ENCODE results near the gene UGP2.
A peak's percentile ranks its signal among the peaks of the same experiment; 100 is the strongest.
"Not testable (repeated sequence)": the region's sequence is repeated elsewhere in the genome, so short reads cannot be mapped to it uniquely, and the experiment has no call there.

Gene UGP2

GRCh38 chr2:63840785-63841253 lies 877 bp upstream of the UGP2 start:
- peak; percentile 99 for DNase-seq

- peak; percentile 56 to 68 (median 67) for DNase-seq
Observed at GRCh38 chr2:63842149-63843061, 709 bp downstream of the UGP2 start.

- no peak for DNase-seq
Observed at GRCh38 chr2:63843093-63843492, 1.4 kb downstream of the UGP2 start.

GRCh38 chr2:63843791-63844190 lies 2.1 kb downstream of the UGP2 start:
- no peak for DNase-seq

GRCh38 chr2:63844616-63845015 lies 2.9 kb downstream of the UGP2 start:
- DNase-seq, result no peak

- DNase-seq, result no peak
Observed at GRCh38 chr2:63845866-63846265, 4.2 kb downstream of the UGP2 start.

GRCh38 chr2:63846487-63846886 lies 4.8 kb downstream of the UGP2 start:
- no peak for DNase-seq

- DNase-seq, result not testable (repeated sequence)
Observed at GRCh38 chr2:63847571-63847970, 5.9 kb downstream of the UGP2 start.

GRCh38 chr2:63849381-63850203 lies 7.9 kb downstream of the UGP2 start:
- DNase-seq, result no peak

GRCh38 chr2:63850204-63850571 lies 8.5 kb downstream of the UGP2 start:
- no peak for DNase-seq

- no peak for DNase-seq
Observed at GRCh38 chr2:63850649-63851048, 9.0 kb downstream of the UGP2 start.

- no peak for DNase-seq
Observed at GRCh38 chr2:63851691-63852311, 10.1 kb downstream of the UGP2 start.

GRCh38 chr2:63853527-63854310 lies 12.0 kb downstream of the UGP2 start:
- DNase-seq, result peak; percentile 61 to 88 (median 85)

- DNase-seq, result no peak
Observed at GRCh38 chr2:63855418-63856302, 14.0 kb downstream of the UGP2 start.

GRCh38 chr2:63856303-63856603 lies 14.6 kb downstream of the UGP2 start:
- peak; percentile 38 to 73 (median 54) for DNase-seq

GRCh38 chr2:63858291-63858690 lies 16.6 kb downstream of the UGP2 start:
- no peak for DNase-seq

- peak; percentile 80 to 83 (median 82) for DNase-seq
Observed at GRCh38 chr2:63861220-63861822, 19.6 kb downstream of the UGP2 start.

- DNase-seq, result no peak
Observed at GRCh38 chr2:63862806-63863205, 21.1 kb downstream of the UGP2 start.

- no peak for DNase-seq
Observed at GRCh38 chr2:63863707-63864106, 22.0 kb downstream of the UGP2 start.

GRCh38 chr2:63865159-63865799 lies 23.6 kb downstream of the UGP2 start:
- DNase-seq, result no peak

Data from suppressor macrophage treated with lipopolysaccharide for 1 hour (primary cell).